Measurements from ENCODE around the gene CDC5L. TPM values are rescaled to one million over a fixed set of nuclear protein-coding genes. Genes with fewer than 3 reads are reported as not detected.

The CDC5L gene
- total RNA-seq, 1 experiment from 2014 or later = 24.6 TPM

DNA sequence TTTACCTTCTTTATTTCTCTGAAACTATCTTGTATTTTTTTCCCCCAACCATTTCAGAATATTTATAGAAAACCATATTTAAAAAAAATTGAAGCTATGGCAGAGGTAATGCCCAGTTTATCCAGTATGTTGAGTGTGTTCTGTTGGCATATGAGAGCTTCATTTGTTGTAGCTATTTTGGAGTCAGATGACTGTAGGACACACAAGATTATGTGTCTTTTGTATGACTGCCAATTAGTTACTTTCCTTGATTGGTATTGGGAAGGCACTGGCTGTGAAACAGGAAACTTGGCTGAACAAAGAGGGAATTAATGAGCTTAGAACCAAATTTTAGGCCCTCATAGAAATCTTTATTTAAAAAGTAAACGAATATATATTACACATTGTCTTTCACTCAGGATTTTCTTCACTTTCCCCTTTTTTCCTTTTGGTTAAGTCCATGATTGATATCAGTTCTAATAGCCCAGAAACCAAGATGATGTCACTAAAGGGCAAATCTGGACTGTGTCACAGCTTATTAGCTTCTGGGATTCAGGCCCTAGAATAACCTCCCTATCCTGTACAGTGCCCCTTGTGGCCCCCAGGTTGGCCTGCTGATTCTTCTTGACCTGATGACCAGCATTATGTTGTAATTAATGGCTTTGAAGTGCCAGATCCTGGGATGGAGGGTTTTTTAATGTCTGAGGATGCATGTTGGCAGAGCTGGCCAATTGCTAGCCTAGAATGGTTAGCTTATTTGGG, 10.1 kb downstream of the CDC5L start:
- Histone ChIP-seq H3K4me3 (replicated peaks in 1 of 2; ENCODE audit: low read depth in 1 of 2, low read length in 2 of 2) (no peak overlapping the region), H3K9me2 (ENCODE audit: insufficient read depth) (no peaks in the 10 kb centered on the region), H2AFZ (ENCODE audit: low read depth, low read length, poor library complexity, severe bottlenecking) (no peak overlapping the region), H3K79me2 (ENCODE audit: insufficient read depth, low read length) (peaks cover 43% of the 10 kb centered on the region), H3K9me3 (ENCODE audit: control insufficient read depth in 1 of 2, insufficient read depth in 1 of 2, low read depth in 1 of 2, low read length in 2 of 2) (no peaks in the 10 kb centered on the region), H3K36me3 (ENCODE audit: control insufficient read depth in 1 of 2, insufficient read depth in 2 of 2, low read length in 2 of 2) (peaks cover 43 to 53% of the 10 kb centered on the region in 2 experiments), H3K9ac (ENCODE audit: low read length) (no peak overlapping the region), H3K4me1 (ENCODE audit: control insufficient read depth in 1 of 2, insufficient read depth in 2 of 2, low read length in 2 of 2) (no peaks in the 10 kb centered on the region), H3K4me2 (ENCODE audit: low read length) (no peak overlapping the region), H4K20me1 (ENCODE audit: insufficient read depth) (no peaks in the 10 kb centered on the region), H3K27ac (ENCODE audit: low read depth, low read length) (no peak overlapping the region), H3K27me3 (ENCODE audit: insufficient read depth, low read length) (no peaks in the 10 kb centered on the region)
- TF ChIP-seq, protein P1, sequence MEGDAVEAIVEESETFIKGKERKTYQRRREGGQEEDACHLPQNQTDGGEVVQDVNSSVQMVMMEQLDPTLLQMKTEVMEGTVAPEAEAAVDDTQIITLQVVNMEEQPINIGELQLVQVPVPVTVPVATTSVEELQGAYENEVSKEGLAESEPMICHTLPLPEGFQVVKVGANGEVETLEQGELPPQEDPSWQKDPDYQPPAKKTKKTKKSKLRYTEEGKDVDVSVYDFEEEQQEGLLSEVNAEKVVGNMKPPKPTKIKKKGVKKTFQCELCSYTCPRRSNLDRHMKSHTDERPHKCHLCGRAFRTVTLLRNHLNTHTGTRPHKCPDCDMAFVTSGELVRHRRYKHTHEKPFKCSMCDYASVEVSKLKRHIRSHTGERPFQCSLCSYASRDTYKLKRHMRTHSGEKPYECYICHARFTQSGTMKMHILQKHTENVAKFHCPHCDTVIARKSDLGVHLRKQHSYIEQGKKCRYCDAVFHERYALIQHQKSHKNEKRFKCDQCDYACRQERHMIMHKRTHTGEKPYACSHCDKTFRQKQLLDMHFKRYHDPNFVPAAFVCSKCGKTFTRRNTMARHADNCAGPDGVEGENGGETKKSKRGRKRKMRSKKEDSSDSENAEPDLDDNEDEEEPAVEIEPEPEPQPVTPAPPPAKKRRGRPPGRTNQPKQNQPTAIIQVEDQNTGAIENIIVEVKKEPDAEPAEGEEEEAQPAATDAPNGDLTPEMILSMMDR (IDR thresholded peaks at IDR 0.05 in 2 of 3, conservative IDR thresholded peaks at IDR 0.05 in 1 of 3; ENCODE audit: borderline replicate concordance in 1 of 3, insufficient read depth in 1 of 3, low read depth in 2 of 3, low read length in 2 of 3) = peak in 2 of 3 experiments; percentile 11 to 19; a peak in 1 of 6 replicates
- no peak for TF ChIP-seq EGR1 (IDR thresholded peaks at IDR 0.05; ENCODE audit: low read depth)
- ChIA-PET RAD21 (ENCODE audit: low non-redundant PET in 1 of 2, low total read pairs in 2 of 2, uncharacterized antibody in 2 of 2, unreplicated experiment in 2 of 2) (no interaction called here), POLR2A (no interaction called here), CTCF (interaction anchor here (1.2 kb wide), 1 partner anchor 12 kb away, joined by 3 read pairs; no protein-coding TSS in a partner anchor)
- ATAC-seq = peak; percentile 60; the same call in 1 of the 2 replicates
- intact Hi-C loops (cut with micrococcal nuclease) = no loop called here
- no peak for DNase-seq (ENCODE audit: low read depth, low spot score)
- TSS peak; percentile 3 for BruUV-seq (replicated peaks)

GRCh38 chr6:44399991-44400390, 12.5 kb downstream of the CDC5L start:
- CTCF ChIA-PET = no interaction called here
- DNase-seq (ENCODE audit: low read depth, low spot score) = no peak
- Histone ChIP-seq H3K4me1 (ENCODE audit: control insufficient read depth in 1 of 2, insufficient read depth in 2 of 2, low read length in 2 of 2) (no peaks in the 10 kb centered on the region), H2AFZ (ENCODE audit: low read depth, low read length, poor library complexity, severe bottlenecking) (no peak overlapping the region), H3K27ac (ENCODE audit: low read depth, low read length) (no peak overlapping the region), H3K4me2 (ENCODE audit: low read length) (no peak overlapping the region), H3K9ac (ENCODE audit: low read length) (no peak overlapping the region), H3K79me2 (ENCODE audit: insufficient read depth, low read length) (peaks cover 57% of the 10 kb centered on the region), H3K4me3 (replicated peaks in 1 of 2; ENCODE audit: low read depth in 1 of 2, low read length in 2 of 2) (no peak overlapping the region), H4K20me1 (ENCODE audit: insufficient read depth) (no peaks in the 10 kb centered on the region), H3K36me3 (ENCODE audit: control insufficient read depth in 1 of 2, insufficient read depth in 2 of 2, low read length in 2 of 2) (peaks cover 32 to 45% of the 10 kb centered on the region in 2 experiments), H3K9me3 (ENCODE audit: control insufficient read depth in 1 of 2, insufficient read depth in 1 of 2, low read depth in 1 of 2, low read length in 2 of 2) (no peaks in the 10 kb centered on the region), H3K9me2 (ENCODE audit: insufficient read depth) (no peaks in the 10 kb centered on the region), H3K27me3 (ENCODE audit: insufficient read depth, low read length) (no peaks in the 10 kb centered on the region)
- no peak for ATAC-seq
- POLR2A ChIA-PET = no interaction called here
- intact Hi-C loops (cut with micrococcal nuclease) = no loop called here
- RAD21 ChIA-PET (ENCODE audit: low non-redundant PET in 1 of 2, low total read pairs in 2 of 2, uncharacterized antibody in 2 of 2, unreplicated experiment in 2 of 2) = no interaction called here
- BruUV-seq (replicated peaks) = no TSS peak
- TF ChIP-seq TCF7L2 (IDR thresholded peaks at IDR 0.05; ENCODE audit: borderline replicate concordance, extremely low read depth, insufficient read depth, insufficient read length) (no peak), ATF3 (IDR thresholded peaks at IDR 0.05) (no peak), ELF1 (IDR thresholded peaks at IDR 0.05; ENCODE audit: borderline replicate concordance, low read depth) (no peak), ZFX (IDR thresholded peaks at IDR 0.05) (no peak), MAX (IDR thresholded peaks at IDR 0.05) (no peak), SP1 (IDR thresholded peaks at IDR 0.05; ENCODE audit: low read depth) (no peak), CEBPB (IDR thresholded peaks at IDR 0.05; ENCODE audit: low read depth) (no peak), POLR2A (IDR thresholded peaks at IDR 0.05; ENCODE audit: borderline replicate concordance, extremely low read depth, insufficient read depth, insufficient read length) (no peak)
- TF ChIP-seq, protein P2, sequence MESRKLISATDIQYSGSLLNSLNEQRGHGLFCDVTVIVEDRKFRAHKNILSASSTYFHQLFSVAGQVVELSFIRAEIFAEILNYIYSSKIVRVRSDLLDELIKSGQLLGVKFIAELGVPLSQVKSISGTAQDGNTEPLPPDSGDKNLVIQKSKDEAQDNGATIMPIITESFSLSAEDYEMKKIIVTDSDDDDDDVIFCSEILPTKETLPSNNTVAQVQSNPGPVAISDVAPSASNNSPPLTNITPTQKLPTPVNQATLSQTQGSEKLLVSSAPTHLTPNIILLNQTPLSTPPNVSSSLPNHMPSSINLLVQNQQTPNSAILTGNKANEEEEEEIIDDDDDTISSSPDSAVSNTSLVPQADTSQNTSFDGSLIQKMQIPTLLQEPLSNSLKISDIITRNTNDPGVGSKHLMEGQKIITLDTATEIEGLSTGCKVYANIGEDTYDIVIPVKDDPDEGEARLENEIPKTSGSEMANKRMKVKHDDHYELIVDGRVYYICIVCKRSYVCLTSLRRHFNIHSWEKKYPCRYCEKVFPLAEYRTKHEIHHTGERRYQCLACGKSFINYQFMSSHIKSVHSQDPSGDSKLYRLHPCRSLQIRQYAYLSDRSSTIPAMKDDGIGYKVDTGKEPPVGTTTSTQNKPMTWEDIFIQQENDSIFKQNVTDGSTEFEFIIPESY (IDR thresholded peaks at IDR 0.05; ENCODE audit: extremely low read depth, insufficient replicate concordance, low read length) = no peak
- TF ChIP-seq, protein P1 (IDR thresholded peaks at IDR 0.05 in 2 of 3, conservative IDR thresholded peaks at IDR 0.05 in 1 of 3; ENCODE audit: borderline replicate concordance in 1 of 3, insufficient read depth in 1 of 3, low read depth in 2 of 3, low read length in 2 of 3) = no peak
